GM06990 (cell line): ENCODE data around the gene HBE1.
A peak's percentile ranks its signal among the peaks of the same experiment; 100 is the strongest.

Source experiments
- DNase-seq: peaks from one replicate; pipeline ENCODE4 v3.0.0-alpha.2; 2011; ENCODE audit not compliant: insufficient read length; ENCODE audit errors: extremely low read depth
- H3K27me3 ChIP-seq: replicated peaks from 2 replicates; pipeline ENCODE4 v1.6.0; 2011; ENCODE audit warnings: low read length; ENCODE audit not compliant: control insufficient read depth, insufficient read depth
- H3K36me3 ChIP-seq: 2 replicates; pipeline ENCODE4 v1.5.1; 2011; ENCODE audit warnings: low read length; ENCODE audit not compliant: control insufficient read depth, insufficient read depth
- H3K4me3 ChIP-seq: replicated peaks from 2 replicates; pipeline ENCODE4 v1.5.1; 2011; ENCODE audit warnings: low read depth, mild to moderate bottlenecking, control low read depth, low read length
- TF ChIP-seq, protein P1 (sequence below): IDR thresholded peaks from 2 replicates; pipeline ENCODE4 v1.5.1; 2011; ENCODE audit warnings: low read length, control low read depth, mild to moderate bottlenecking, inconsistent platforms; ENCODE audit not compliant: insufficient read depth, poor library complexity, severe bottlenecking

HBE1 gene

DNA sequence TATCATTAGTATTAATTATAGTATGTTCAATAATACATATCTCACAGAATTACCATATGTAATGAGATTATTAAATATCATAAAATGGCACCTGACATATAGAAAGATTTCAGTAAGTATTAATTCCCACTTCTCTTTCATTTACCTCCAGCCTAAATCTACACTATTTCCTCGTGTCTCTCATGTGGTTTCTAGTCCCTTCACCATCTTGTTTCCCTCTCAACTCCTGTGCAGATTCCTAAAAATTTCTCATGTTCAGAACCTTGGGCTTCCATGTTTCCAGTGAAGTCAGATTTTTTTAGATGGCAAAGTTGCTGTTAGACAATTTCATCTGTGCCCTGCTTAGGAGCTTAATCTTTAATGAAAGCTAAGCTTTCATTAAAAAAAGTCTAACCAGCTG lies 14.1 kb upstream of the HBE1 start:
- Histone ChIP-seq H3K36me3 (no peaks in the 10 kb centered on the region), H3K27me3 (no peaks in the 10 kb centered on the region), H3K4me3 (no peak overlapping the region)
- no peak for DNase-seq
- TF ChIP-seq, protein P1, sequence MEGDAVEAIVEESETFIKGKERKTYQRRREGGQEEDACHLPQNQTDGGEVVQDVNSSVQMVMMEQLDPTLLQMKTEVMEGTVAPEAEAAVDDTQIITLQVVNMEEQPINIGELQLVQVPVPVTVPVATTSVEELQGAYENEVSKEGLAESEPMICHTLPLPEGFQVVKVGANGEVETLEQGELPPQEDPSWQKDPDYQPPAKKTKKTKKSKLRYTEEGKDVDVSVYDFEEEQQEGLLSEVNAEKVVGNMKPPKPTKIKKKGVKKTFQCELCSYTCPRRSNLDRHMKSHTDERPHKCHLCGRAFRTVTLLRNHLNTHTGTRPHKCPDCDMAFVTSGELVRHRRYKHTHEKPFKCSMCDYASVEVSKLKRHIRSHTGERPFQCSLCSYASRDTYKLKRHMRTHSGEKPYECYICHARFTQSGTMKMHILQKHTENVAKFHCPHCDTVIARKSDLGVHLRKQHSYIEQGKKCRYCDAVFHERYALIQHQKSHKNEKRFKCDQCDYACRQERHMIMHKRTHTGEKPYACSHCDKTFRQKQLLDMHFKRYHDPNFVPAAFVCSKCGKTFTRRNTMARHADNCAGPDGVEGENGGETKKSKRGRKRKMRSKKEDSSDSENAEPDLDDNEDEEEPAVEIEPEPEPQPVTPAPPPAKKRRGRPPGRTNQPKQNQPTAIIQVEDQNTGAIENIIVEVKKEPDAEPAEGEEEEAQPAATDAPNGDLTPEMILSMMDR = no peak

DNA sequence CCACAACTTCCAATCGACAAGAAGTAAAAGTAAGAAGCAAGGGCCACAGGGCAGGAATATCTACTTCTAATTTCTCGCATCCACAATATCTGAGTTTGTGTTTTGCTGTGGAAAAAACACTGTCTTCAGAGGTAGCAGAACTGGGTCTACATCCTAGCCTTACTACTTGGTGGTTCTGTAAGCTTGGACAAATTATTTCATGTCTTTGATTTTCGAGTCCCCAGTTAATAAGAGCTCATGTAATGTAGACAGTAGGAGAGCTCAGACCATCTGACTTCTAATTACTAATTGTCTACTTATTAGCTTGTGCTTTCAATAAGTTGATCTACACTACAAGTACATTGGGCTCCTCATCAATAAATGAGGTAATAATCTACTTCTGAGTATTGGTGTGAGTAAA lies 13.3 kb upstream of the HBE1 start:
- TF ChIP-seq, protein P1 = no peak
- Histone ChIP-seq H3K36me3 (no peaks in the 10 kb centered on the region), H3K27me3 (no peaks in the 10 kb centered on the region), H3K4me3 (no peak overlapping the region)
- DNase-seq = no peak

DNA sequence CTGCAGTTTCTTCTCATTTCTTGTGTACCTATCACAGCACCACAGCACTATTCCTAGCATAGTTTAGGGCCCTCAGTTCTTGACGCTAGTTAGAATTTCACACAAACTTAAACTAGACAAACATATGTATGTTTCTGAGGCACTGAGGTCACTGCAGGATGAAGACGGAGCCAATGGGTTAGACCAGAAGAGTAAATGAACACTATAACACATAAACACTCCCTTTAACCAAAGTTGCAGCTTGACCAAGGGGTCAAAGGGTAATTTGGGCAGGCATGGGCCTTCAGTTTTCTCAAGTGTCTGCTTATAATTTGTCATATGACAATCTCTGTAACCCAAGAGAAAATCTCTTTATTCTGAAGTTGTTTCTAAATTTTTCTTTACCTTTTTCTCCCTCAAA lies 12.9 kb upstream of the HBE1 start:
- TF ChIP-seq, protein P1 = no peak
- H3K36me3 ChIP-seq = no peaks in the 10 kb centered on the region
- DNase-seq = no peak
- no peak overlapping the region for H3K4me3 ChIP-seq
- H3K27me3 ChIP-seq = no peaks in the 10 kb centered on the region

DNA sequence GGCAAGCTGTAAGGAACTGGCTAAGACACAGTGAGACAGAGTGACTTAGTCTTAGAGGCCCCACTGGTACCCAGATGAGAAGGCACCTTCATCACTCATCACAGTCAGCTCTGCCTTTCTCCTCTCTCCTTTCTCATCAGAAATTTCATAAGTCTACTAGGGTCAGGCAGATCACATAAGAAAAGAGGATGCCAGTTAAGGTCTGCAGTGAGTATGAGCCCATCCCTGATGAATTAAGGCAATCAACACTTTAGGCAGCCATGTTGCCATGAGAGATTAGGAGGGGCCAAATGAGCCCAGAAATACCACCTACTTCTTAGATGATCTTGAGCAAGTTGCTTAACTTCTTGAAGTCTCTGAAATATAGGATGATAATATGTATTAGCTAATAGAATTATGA lies 11.9 kb upstream of the HBE1 start:
- no peak for DNase-seq
- TF ChIP-seq, protein P1 = no peak
- no peak overlapping the region for H3K4me3 ChIP-seq
- H3K27me3 ChIP-seq = no peaks in the 10 kb centered on the region
- H3K36me3 ChIP-seq = no peaks in the 10 kb centered on the region

DNA sequence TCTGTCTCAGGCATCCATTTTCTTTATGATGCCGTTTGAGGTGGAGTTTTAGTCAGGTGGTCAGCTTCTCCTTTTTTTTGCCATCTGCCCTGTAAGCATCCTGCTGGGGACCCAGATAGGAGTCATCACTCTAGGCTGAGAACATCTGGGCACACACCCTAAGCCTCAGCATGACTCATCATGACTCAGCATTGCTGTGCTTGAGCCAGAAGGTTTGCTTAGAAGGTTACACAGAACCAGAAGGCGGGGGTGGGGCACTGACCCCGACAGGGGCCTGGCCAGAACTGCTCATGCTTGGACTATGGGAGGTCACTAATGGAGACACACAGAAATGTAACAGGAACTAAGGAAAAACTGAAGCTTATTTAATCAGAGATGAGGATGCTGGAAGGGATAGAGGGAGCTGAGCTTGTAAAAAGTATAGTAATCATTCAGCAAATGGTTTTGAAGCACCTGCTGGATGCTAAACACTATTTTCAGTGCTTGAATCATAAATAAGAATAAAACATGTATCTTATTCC lies 10.9 kb upstream of the HBE1 start:
- TF ChIP-seq, protein P1 = no peak
- Histone ChIP-seq H3K27me3 (no peaks in the 10 kb centered on the region), H3K4me3 (no peak overlapping the region), H3K36me3 (no peaks in the 10 kb centered on the region)
- peak; percentile 53 for DNase-seq

DNA sequence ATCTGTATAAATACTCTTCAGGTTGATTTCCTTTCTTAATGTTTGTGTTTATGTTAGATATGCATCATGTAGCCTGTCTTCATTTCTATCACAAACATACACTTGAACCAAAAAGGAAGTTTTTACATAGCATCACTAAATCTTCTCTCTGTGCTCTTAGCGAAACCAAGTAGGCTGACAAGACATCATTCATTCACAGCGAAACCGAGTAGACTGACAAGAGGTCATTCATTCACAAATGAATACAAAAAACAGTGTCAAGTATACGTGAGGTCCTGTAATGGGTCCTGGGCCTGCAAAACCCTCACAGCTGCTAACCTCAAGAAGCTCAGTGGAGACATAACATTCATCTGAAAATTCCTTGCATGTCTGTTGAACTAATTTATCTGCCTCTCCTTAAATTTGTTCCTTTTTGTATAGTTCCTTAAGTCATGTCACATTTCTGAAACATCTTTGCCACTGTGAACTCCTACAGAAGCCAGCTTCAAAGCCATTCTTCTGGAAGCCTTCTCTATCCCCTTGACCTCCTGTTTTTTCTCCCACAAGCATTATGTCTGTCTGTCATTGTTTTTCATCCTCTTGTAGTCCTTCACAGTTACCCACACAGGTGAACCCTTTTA lies 9.8 kb upstream of the HBE1 start:
- TF ChIP-seq, protein P1 = no peak
- H3K36me3 ChIP-seq = no peaks in the 10 kb centered on the region
- no peaks in the 10 kb centered on the region for H3K27me3 ChIP-seq
- H3K4me3 ChIP-seq = no peak overlapping the region
- no peak for DNase-seq
